OCI-LY7 (cell line): ENCODE measurements around the gene MNT.

Experiments used
- CTCF ChIP-seq: fragments of 200-600 bp; sonication (generic); conservative IDR thresholded peaks from 2 replicates; pipeline ENCODE4 v1.5.1; 2014; ENCODE audit warnings: mild to moderate bottlenecking, antibody characterized with exemption, low read length, moderate library complexity, mixed read lengths
- EZH2phosphoT487 ChIP-seq: fragments of 200-600 bp; sonication (generic); IDR thresholded peaks from 2 replicates; pipeline ENCODE4 v1.6.1; 2018; ENCODE audit warnings: low read depth, borderline replicate concordance, mild to moderate bottlenecking, mixed run types, antibody characterized with exemption, low read length, moderate library complexity, mixed read lengths

- TF ChIP-seq CTCF, result no peak
- no peak for TF ChIP-seq EZH2phosphoT487
Observed at GRCh38 chr17:2364763-2365116, 36.1 kb downstream of the MNT start.
